Body of pancreas (tissue), 4 donors: ENCODE measurements around the gene LURAP1L.

Experiments used
- CTCF ChIP-seq, 7 experiments: fragments of 450-650 bp in 4 of 7; fragments of 200-600 bp in 3 of 7; sonication (generic) in 3 of 7; IDR thresholded peaks; one replicate each; pipeline ENCODE4 v1.5.1; 2016 to 2019; ENCODE audit warnings: antibody characterized with exemption in 7 of 7
- POLR2A ChIP-seq, 3 donors: fragments of 450-650 bp; IDR thresholded peaks; one replicate each; pipeline ENCODE4 v1.6.1; 2016; ENCODE audit warnings: antibody characterized with exemption in 3 of 3, mild to moderate bottlenecking in 2 of 3

GRCh38 chr9:12849486-12850003 is 74.7 kb downstream of the LURAP1L start:
- TF ChIP-seq CTCF (IDR thresholded peaks at IDR 0.05) (no peak), POLR2A (IDR thresholded peaks at IDR 0.05) (no peak)
